HCT116 (cell line): Measurements from ENCODE around the gene DNAJC5. TPM values are rescaled to one million over a fixed set of nuclear protein-coding genes. Genes with fewer than 3 reads are reported as not detected.

ENCODE experiments used
- ATAC-seq: fragments of 200-7000 bp; cut with Tn5 transposase; 2 replicates; pipeline ENCODE4 v1.9.1; 2020; ENCODE audit warnings: mild to moderate bottlenecking, moderate library complexity
- BruUV-seq: library from RNA; stranded (reverse); fragments of 400-500 nt; replicated peaks from 2 replicates; lab custom pipeline; 2021; lab: Mats Ljungman, UMichigan
- CTCF ChIA-PET: fragments of 300-600 bp; sonication (Branson Sonifier 250); formaldehyde crosslinking; loops from one replicate; lab custom pipeline; 2021; ENCODE audit warnings: antibody characterized with exemption; lab: Charles Lee
- POLR2A ChIA-PET: fragments of 300-600, 350-600 bp; sonication (Branson Sonifier 250); formaldehyde crosslinking; loops from one replicate; lab custom pipeline; 2021; ENCODE audit warnings: antibody characterized with exemption; lab: Charles Lee
- RAD21 ChIA-PET, 2 experiments: fragments of 300-600 bp; sonication (Branson Sonifier 250); formaldehyde crosslinking; loops; one replicate each; lab custom pipeline; 2023; ENCODE audit warnings: low total read pairs in 2 of 2; ENCODE audit not compliant: uncharacterized antibody in 2 of 2, unreplicated experiment in 2 of 2, low non-redundant PET in 1 of 2; lab: Charles Lee
- DNase-seq: peaks from one replicate; pipeline ENCODE4 v3.0.0-alpha.2; 2010; ENCODE audit warnings: low read depth, low spot score
- H2AFZ ChIP-seq: fragments of 200-600 bp; shearing (Covaris generic), sonication (generic); 2 replicates; pipeline ENCODE4 v1.6.1; 2017; ENCODE audit warnings: low read depth, mixed run types, mixed read lengths, antibody characterized with exemption, low read length; ENCODE audit not compliant: poor library complexity, severe bottlenecking
- H3K27ac ChIP-seq: 2 replicates; pipeline ENCODE4 v1.5.1; 2012; ENCODE audit warnings: low read depth, low read length
- H3K27me3 ChIP-seq: fragments of 200-600 bp; sonication (generic); 2 replicates; pipeline ENCODE4 v1.6.1; 2016; ENCODE audit warnings: mixed run types, low read length, mixed read lengths; ENCODE audit not compliant: insufficient read depth
- H3K36me3 ChIP-seq, 2 experiments: fragments of 200-500 bp in 1 of 2; fragments of 200-600 bp in 1 of 2; sonication (Bioruptor generic) in 1 of 2; sonication (generic) in 1 of 2; 2 replicates each; pipeline versions ENCODE4 v1.5.1 to v1.6.1; 2014 to 2016; ENCODE audit warnings: low read length in 2 of 2, inconsistent platforms in 1 of 2, mixed read lengths in 1 of 2, mixed run types in 1 of 2; ENCODE audit not compliant: insufficient read depth in 2 of 2, control insufficient read depth in 1 of 2
- H3K4me1 ChIP-seq, 2 experiments: fragments of 200-600 bp in 1 of 2; sonication (generic) in 1 of 2; 2 replicates each; pipeline versions ENCODE4 v1.5.1 to v1.6.1; 2012 to 2017; ENCODE audit warnings: low read length in 2 of 2, inconsistent platforms in 1 of 2, mild to moderate bottlenecking in 1 of 2, mixed read lengths in 1 of 2, mixed run types in 1 of 2, moderate library complexity in 1 of 2; ENCODE audit not compliant: insufficient read depth in 2 of 2, control insufficient read depth in 1 of 2
- H3K4me2 ChIP-seq: fragments of 200-600 bp; sonication (generic); 2 replicates; pipeline ENCODE4 v1.6.1; 2017; ENCODE audit warnings: mixed run types, low read length, mixed read lengths
- H3K4me3 ChIP-seq, 2 experiments: fragments of 200-600 bp in 1 of 2; sonication (generic) in 1 of 2; replicated peaks in 1 of 2; 2 replicates each; pipeline ENCODE4 v1.5.1; 2011 to 2016; ENCODE audit warnings: low read length in 2 of 2, control low read depth in 1 of 2, low read depth in 1 of 2, mild to moderate bottlenecking in 1 of 2, mixed read lengths in 1 of 2, mixed run types in 1 of 2
- H3K79me2 ChIP-seq: fragments of 200-600 bp; sonication (generic); 2 replicates; pipeline ENCODE4 v1.6.1; 2017; ENCODE audit warnings: mild to moderate bottlenecking, mixed run types, low read length, moderate library complexity, mixed read lengths; ENCODE audit not compliant: insufficient read depth
- H3K9ac ChIP-seq: fragments of 200-600 bp; sonication (generic); 2 replicates; pipeline ENCODE4 v1.6.1; 2016; ENCODE audit warnings: low read length, mixed read lengths
- H3K9me2 ChIP-seq: fragments of 200-600 bp; sonication (generic), shearing (Covaris generic); 2 replicates; pipeline ENCODE4 v1.6.1; 2017; ENCODE audit warnings: mixed run types, mild to moderate bottlenecking, moderate library complexity; ENCODE audit not compliant: insufficient read depth
- H3K9me3 ChIP-seq, 2 experiments: fragments of 200-500 bp in 1 of 2; fragments of 200-600 bp in 1 of 2; sonication (Bioruptor generic) in 1 of 2; sonication (generic) in 1 of 2; 2 replicates each; pipeline ENCODE4 v1.6.1; 2014 to 2017; ENCODE audit warnings: low read length in 2 of 2, mixed read lengths in 2 of 2, inconsistent platforms in 1 of 2, low read depth in 1 of 2, mild to moderate bottlenecking in 1 of 2, mixed run types in 1 of 2, moderate library complexity in 1 of 2; ENCODE audit not compliant: control insufficient read depth in 1 of 2, insufficient read depth in 1 of 2
- H4K20me1 ChIP-seq: fragments of 200-600 bp; sonication (generic), shearing (Covaris generic); 2 replicates; pipeline ENCODE4 v1.6.1; 2017; ENCODE audit warnings: mixed run types, mild to moderate bottlenecking, moderate library complexity; ENCODE audit not compliant: insufficient read depth
- CEBPB ChIP-seq: IDR thresholded peaks from 2 replicates; pipeline ENCODE4 v1.6.1; 2012; ENCODE audit warnings: low read depth
- EGR1 ChIP-seq: IDR thresholded peaks from 2 replicates; pipeline ENCODE4 v1.6.1; 2012; ENCODE audit warnings: low read depth
- EZH2 ChIP-seq: fragments of 200-600 bp; sonication (generic); IDR thresholded peaks from 2 replicates; pipeline ENCODE4 v1.6.1; 2017; ENCODE audit warnings: antibody characterized with exemption, mixed run types
- RAD21 ChIP-seq: IDR thresholded peaks from 2 replicates; pipeline ENCODE4 v1.6.1; 2012; ENCODE audit warnings: low read depth, mild to moderate bottlenecking
- SIN3A ChIP-seq: IDR thresholded peaks from 2 replicates; pipeline ENCODE4 v1.6.1; 2012; ENCODE audit warnings: low read depth
- SRF ChIP-seq: IDR thresholded peaks from 2 replicates; pipeline ENCODE4 v1.6.1; 2012; ENCODE audit warnings: low read depth
- YY1 ChIP-seq: IDR thresholded peaks from 2 replicates; pipeline ENCODE4 v1.6.1; 2011; ENCODE audit warnings: low read length, low read depth, moderate library complexity, mild to moderate bottlenecking; ENCODE audit not compliant: insufficient replicate concordance; ENCODE audit errors: extremely low read depth
- ZFX ChIP-seq: fragments of 450-650 bp; IDR thresholded peaks from 2 replicates; pipeline ENCODE4 v1.6.1; 2017
- intact Hi-C: fragments of 100-400 bp; cut with micrococcal nuclease; formaldehyde crosslinking; loops from 2 replicates; pipeline ENCODE4 v1.10.0; 2022
- total RNA-seq: library from RNA; stranded (reverse); gene quantifications from one replicate; pipeline ENCODE4 v1.2.1, GENCODE V29; 2021; ENCODE audit not compliant: unreplicated experiment
- TF ChIP-seq, protein P1 (sequence below): IDR thresholded peaks from 2 replicates; pipeline ENCODE4 v1.6.1; 2011; ENCODE audit warnings: mild to moderate bottlenecking, low read length, moderate library complexity; ENCODE audit not compliant: insufficient replicate concordance; ENCODE audit errors: extremely low read depth

The DNAJC5 gene
- total RNA-seq, 1 experiment from 2014 or later, result 38.3 TPM

DNA sequence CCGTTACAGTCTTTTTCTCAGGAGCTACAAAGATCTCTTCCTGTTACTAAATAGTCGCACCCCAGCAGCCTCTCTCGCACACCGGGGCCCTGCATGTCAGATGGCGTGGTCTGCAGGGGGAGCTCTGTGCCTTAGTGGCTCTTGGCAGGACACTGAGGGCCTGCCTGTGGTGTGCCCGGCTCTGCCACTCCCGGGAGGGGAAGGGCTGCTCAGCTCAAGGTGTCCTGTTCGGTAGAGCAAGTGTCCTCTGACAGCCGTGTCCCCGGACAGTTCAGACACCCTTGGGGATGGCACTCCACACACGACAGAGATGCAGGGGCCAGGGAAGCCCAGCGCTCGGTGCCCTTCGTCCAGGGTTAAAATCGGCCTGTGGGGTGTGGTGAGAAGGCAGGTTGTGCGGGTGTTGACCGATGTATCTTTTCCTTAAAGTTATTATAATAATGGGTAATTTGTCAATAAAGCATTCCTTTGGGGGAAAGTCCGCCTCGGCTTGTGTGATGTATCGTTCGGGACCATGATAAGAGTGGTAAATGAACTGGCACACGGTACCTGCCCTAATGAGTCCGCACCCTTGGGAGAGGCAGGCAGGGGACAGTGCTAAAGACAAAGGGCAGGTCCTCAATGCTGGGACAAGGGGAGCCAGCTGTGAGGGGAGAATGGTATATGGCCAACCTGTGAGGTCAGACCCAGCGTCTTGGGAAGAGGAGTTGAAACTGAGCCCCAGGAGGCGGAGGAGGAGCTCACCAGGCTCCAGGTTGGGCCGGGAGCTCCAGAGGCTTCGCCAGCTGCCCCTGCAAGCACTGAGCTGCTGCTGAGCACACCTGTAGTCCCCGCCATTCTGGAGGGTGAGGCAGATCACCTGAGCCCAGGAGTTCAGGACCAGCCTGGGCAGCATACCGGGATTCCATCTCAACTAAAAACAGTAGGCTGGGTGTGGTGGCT lies 3.6 kb upstream of the DNAJC5 start:
- TSS peak; percentile 27 for BruUV-seq

More for the DNA sequence above, 3.6 kb upstream of the DNAJC5 start:
- Histone ChIP-seq H3K79me2 (peaks cover 40% of the 10 kb centered on the region), H3K4me3 (no peak overlapping the region), H2AFZ (no peak overlapping the region), H3K36me3 (peaks cover 18 to 44% of the 10 kb centered on the region in 2 experiments; a peak in 3 of 4 replicates), H3K27me3 (no peaks in the 10 kb centered on the region), H3K9ac (no peak overlapping the region), H3K9me3 (no peaks in the 10 kb centered on the region), H3K9me2 (no peaks in the 10 kb centered on the region), H3K4me2 (no peak overlapping the region), H3K27ac (no peak overlapping the region; the same call in 1 of the 2 replicates), H4K20me1 (peaks cover 8% of the 10 kb centered on the region; the same call in 1 of the 2 replicates), H3K4me1 (peaks cover 8 to 20% of the 10 kb centered on the region in 2 experiments; a peak in 3 of 4 replicates)
- ChIA-PET RAD21 (no interaction called here), CTCF (interaction anchor here (0.7 kb wide), 1 partner anchor 147 kb away, joined by 3 read pairs; no protein-coding TSS in a partner anchor), POLR2A (no interaction called here)
- DNase-seq (no peak), ATAC-seq (no peak)
- TF ChIP-seq RAD21, result no peak
- no peak for TF ChIP-seq SIN3A
- TF ChIP-seq SRF, result no peak
- no peak for TF ChIP-seq CEBPB
- TF ChIP-seq ZFX, result no peak
- no peak for TF ChIP-seq YY1
- TF ChIP-seq EGR1, result no peak
- TF ChIP-seq EZH2, result no peak
- TF ChIP-seq, protein P1, sequence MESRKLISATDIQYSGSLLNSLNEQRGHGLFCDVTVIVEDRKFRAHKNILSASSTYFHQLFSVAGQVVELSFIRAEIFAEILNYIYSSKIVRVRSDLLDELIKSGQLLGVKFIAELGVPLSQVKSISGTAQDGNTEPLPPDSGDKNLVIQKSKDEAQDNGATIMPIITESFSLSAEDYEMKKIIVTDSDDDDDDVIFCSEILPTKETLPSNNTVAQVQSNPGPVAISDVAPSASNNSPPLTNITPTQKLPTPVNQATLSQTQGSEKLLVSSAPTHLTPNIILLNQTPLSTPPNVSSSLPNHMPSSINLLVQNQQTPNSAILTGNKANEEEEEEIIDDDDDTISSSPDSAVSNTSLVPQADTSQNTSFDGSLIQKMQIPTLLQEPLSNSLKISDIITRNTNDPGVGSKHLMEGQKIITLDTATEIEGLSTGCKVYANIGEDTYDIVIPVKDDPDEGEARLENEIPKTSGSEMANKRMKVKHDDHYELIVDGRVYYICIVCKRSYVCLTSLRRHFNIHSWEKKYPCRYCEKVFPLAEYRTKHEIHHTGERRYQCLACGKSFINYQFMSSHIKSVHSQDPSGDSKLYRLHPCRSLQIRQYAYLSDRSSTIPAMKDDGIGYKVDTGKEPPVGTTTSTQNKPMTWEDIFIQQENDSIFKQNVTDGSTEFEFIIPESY, result no peak
- intact Hi-C loops, result no loop called here
